ENCODE data around the gene CTDSPL2. TPM values are rescaled to one million over a fixed set of nuclear protein-coding genes. Genes with fewer than 3 reads are reported as not detected.

The CTDSPL2 gene
- total and polyA plus RNA-seq, 2 donors (not counting 3 experiments of a cell fraction or from before 2014, with no cell fraction given) = 12.2 to 55.1 TPM

DNA sequence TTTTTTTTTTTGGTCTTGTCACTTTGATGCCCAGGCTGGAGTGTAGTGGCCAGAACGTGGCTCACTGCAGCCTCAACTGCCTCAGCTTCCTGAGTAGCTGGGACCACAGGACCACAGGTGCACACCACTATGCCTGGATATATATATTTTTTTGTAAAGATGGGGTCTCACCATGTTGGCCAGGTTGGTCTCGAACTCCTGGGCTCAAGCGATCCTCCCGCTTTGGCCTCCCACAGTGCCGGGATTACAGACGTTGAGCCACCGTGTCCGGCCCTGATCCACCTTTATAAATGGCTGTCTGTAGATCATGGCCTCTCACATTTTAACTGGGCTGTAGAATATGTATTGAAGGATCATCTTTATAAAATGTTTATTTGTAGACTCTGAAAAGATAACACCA lies 107.7 kb downstream of the CTDSPL2 start:
- H4K20me1 ChIP-seq (replicated peaks; ENCODE audit: control insufficient read depth, extremely low read depth, insufficient read depth, low read length) = peaks cover 4% of the 10 kb centered on the region
- H3K9me1 ChIP-seq (replicated peaks; ENCODE audit: control insufficient read depth, extremely low read depth, insufficient read depth, low read length) = no peaks in the 10 kb centered on the region
- DNase-seq (ENCODE audit: low read depth, low spot score) = no peak
- intact Hi-C loops (cut with micrococcal nuclease) (no loop called here), dilution Hi-C loops (cut with MboI; ENCODE audit: extremely low pct_ligation_motif_present, low sequenced_read_pairs) (no loop called here)
- no peaks in the 10 kb centered on the region for H3K36me3 ChIP-seq (ENCODE audit: control insufficient read depth in 2 of 2, extremely low read depth in 1 of 2, insufficient read depth in 2 of 2, low read length in 2 of 2)
- TF ChIP-seq MYC (IDR thresholded peaks at IDR 0.05; ENCODE audit: low read depth, low read length) (no peak), EZH2 (IDR thresholded peaks at IDR 0.05; ENCODE audit: borderline replicate concordance, low read depth, low read length, severe bottlenecking) (no peak), JUN (IDR thresholded peaks at IDR 0.05; ENCODE audit: borderline replicate concordance, insufficient read depth, insufficient read length, low read depth) (no peak), FOS (IDR thresholded peaks at IDR 0.05; ENCODE audit: borderline replicate concordance, insufficient read depth, low read length) (no peak), GATA2 (IDR thresholded peaks at IDR 0.05; ENCODE audit: insufficient read depth, insufficient read length, low read depth, low read length) (no peak), POLR2AphosphoS5 (IDR thresholded peaks at IDR 0.05; ENCODE audit: insufficient read depth, low read depth, low read length) (no peak), POLR2A (IDR thresholded peaks at IDR 0.05; ENCODE audit: low read depth, low read length) (no peak)
- TF ChIP-seq, protein P1, sequence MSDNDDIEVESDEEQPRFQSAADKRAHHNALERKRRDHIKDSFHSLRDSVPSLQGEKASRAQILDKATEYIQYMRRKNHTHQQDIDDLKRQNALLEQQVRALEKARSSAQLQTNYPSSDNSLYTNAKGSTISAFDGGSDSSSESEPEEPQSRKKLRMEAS (IDR thresholded peaks at IDR 0.05; ENCODE audit: insufficient read depth, insufficient read length) = no peak
- TF ChIP-seq, protein P2, sequence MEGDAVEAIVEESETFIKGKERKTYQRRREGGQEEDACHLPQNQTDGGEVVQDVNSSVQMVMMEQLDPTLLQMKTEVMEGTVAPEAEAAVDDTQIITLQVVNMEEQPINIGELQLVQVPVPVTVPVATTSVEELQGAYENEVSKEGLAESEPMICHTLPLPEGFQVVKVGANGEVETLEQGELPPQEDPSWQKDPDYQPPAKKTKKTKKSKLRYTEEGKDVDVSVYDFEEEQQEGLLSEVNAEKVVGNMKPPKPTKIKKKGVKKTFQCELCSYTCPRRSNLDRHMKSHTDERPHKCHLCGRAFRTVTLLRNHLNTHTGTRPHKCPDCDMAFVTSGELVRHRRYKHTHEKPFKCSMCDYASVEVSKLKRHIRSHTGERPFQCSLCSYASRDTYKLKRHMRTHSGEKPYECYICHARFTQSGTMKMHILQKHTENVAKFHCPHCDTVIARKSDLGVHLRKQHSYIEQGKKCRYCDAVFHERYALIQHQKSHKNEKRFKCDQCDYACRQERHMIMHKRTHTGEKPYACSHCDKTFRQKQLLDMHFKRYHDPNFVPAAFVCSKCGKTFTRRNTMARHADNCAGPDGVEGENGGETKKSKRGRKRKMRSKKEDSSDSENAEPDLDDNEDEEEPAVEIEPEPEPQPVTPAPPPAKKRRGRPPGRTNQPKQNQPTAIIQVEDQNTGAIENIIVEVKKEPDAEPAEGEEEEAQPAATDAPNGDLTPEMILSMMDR (IDR thresholded peaks at IDR 0.05; ENCODE audit: extremely low read depth in 1 of 2, insufficient read depth in 1 of 2, low read depth in 1 of 2, low read length in 2 of 2) = no peak
- H3K27me3 ChIP-seq (ENCODE audit: control insufficient read depth in 2 of 2, insufficient read depth in 2 of 2, low read length in 2 of 2) = no peaks in the 10 kb centered on the region
- peak overlapping the region; percentile 96 for H3K4me2 ChIP-seq (ENCODE audit: insufficient read depth, low read length)
- H3K79me2 ChIP-seq (ENCODE audit: control insufficient read depth, insufficient read depth, low read length) = peaks cover 36% of the 10 kb centered on the region
- no peak overlapping the region for H3K27ac ChIP-seq (ENCODE audit: insufficient read depth, low read depth, low read length)
- ChIA-PET POLR2A (no interaction called here), CTCF (interaction anchor here (0.7 kb wide), 1 partner anchor 11 kb away, joined by 3 read pairs; no protein-coding TSS in a partner anchor)
- no peaks in the 10 kb centered on the region for H3K9me3 ChIP-seq (replicated peaks; ENCODE audit: control insufficient read depth, insufficient read depth, low read length)
- H3K9ac ChIP-seq (replicated peaks; ENCODE audit: extremely low read depth, insufficient read depth, low read length) = no peak overlapping the region
- no peak overlapping the region for H2AFZ ChIP-seq (ENCODE audit: low read depth, low read length)
- H3K4me1 ChIP-seq (ENCODE audit: control insufficient read depth, extremely low read depth, insufficient read depth, low read length) = peaks cover 18% of the 10 kb centered on the region
- no peak overlapping the region for H3K4me3 ChIP-seq (replicated peaks in 1 of 3; ENCODE audit: insufficient read depth in 1 of 3, low read depth in 1 of 3, low read length in 3 of 3)
- no peak for FAIRE-seq
- no TSS peak for BruUV-seq (replicated peaks)
